NCI-H146 treated with DMSO at 0.1 percent for 48 hours (cell line): Measurements from ENCODE around the gene MCFD2.

Experiments used
- DNase-seq: peaks from one replicate; lab custom pipeline; 2025; ENCODE audit not compliant: unreplicated experiment; lab: John Stamatoyannopoulos, UW

Gene MCFD2

DNA sequence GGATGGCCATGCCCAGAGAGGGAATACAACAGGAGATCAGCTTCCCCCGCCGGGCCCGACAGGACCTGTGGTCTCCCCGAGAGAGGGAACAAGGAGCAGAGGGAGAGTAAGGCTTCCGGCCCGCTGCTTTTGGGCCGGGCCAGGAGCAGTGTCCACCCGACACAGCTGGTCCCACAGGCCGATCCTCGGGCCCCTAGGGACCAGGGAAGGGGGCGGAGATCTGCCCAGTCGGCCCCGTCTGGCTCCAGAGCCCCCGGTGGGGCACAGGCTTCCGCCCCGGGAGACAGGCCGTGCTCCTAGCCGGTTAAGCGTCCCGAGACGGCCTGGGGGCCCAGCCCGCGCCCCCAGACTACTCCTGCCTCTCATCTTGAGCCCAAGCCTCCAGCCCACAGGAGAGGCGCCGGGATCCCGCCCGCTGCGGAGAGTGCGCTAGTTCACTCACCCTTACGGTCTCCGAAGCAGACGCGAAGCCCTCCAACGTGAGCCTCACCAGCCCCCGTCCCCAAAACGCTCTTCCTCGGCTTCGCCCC, at the start of gene MCFD2:
Gene MCFD2 (minus strand): TSS at position 526 of the 530 bp plus-strand sequence. CDS start 6,635 bp downstream, outside the sequence.
- DNase-seq, result no peak

DNA sequence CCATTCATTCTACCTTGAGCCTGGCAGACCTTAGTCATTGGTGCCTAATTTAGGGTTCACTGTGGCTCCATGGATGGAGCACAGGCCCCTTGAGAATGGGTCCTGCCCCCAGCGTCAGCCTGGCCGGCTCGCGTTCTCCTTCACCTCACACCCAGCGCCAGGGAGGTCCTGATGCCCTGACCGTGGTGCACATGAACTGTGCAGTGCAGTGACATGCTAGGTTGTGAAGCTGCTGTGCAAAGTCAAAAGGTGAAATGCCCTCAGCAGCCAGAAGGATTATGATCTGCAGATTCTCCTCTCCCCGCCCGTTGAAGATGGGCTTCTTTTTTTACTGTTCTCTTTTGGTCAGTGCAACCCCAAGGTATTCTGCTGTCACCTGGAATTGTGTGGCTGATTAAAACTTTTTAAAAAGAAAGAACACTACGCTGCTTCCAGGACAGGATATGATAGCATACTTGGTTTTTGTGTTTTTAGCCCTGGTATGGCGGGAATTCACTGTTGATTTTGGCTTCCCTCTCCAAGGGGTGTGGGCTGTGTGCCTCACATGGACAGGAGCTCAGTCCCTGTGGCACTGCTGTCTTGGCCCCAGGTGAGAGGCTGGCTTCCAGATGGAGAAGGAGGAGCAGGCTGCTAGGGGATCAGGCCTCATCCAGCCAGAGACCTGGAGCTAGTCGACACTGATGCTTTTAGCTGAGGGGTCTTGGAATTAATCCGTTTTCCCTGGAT, 49.4 kb upstream of the MCFD2 start:
- no peak for DNase-seq

- no peak for DNase-seq
Measured at GRCh38 chr2:46963941-46964673, 48.5 kb upstream of the MCFD2 start.

DNA sequence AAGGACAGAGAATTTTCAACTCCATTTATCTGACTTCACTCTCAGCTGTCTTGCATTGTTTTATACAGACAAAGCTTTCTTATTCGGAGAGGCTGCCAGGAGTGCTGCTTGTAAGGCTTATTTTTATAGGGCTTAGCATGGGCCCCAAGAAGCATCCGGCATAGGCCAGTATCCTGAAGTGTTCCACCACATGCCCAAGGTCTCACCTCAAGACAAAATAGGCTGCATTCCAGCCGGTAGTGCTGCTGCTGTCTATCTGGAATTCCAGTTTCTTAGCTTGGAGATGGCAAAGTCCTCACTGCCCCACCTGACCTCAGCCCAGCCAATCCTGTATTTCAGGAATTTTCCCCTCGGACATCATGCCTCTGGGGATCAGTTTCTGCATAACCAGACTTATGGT, 47.6 kb upstream of the MCFD2 start:
- DNase-seq, result no peak

DNA sequence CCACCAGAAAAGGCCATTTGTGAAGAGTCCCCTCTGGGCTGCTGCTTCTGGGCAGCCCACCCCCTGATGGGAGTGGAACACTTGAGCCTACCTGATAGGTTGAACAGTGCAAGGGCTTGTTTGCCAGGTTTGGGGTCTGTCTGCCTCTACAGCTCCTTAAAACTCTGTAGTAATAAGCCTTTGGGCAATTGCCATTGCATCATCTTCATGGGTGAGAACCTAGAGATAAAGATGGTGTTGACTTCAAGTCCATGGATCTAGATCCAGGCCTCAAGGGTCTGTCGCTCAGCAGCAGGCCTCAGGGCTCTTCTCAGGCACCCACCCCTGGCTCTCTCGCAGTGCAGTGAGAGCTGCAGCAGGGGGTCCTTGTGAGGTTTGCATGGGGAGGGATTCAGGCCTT, 47.1 kb upstream of the MCFD2 start:
- DNase-seq, result no peak

DNA sequence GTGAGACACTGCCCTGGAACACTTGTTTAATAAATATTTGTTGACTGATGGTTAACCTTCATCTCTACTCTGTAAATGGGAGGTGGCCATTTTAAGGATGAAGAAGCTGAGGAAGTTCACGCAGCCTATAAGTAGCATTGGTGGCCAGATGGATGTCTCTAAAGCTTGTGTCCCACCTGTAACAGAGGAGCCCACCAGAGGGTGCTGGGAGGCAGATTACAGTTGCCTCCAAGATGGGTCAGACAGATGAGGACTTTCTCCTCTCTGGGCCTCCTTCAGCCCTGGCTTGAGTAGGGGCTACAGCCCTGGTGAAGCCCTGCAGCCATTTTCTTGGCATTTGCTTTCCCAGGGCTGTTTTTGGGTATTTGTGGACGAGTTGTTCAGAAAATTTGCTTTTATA, 45.0 kb upstream of the MCFD2 start:
- DNase-seq, result no peak

DNA sequence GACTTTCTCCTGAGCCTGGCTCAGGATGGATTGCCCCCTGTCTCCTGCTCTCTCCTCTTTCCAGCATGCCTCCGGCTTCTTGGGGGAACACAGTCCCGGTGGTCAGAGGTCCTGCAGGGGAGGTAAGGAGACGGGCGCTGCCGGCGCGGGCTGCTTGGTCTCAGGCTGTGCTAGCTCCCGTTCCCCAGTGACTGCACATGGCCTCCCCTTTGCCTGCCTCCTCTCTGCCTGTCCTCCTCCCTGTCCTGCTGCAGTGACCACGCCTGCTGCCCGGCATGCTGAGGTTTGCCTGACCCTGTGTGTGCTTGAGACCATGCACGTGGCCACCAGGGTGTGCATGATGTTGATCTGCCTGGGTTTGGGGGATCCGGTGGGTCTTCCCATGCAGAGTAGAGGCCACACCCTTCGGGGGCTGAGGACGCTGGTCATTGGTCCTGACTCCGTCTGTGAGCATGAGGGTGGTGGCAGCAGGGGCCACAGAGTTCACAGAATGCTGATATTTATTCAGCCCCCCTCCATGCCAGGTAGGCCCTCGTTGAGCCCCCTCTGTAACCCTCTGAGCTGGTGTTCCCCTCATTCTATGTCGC, 42.9 kb upstream of the MCFD2 start:
- no peak for DNase-seq

DNA sequence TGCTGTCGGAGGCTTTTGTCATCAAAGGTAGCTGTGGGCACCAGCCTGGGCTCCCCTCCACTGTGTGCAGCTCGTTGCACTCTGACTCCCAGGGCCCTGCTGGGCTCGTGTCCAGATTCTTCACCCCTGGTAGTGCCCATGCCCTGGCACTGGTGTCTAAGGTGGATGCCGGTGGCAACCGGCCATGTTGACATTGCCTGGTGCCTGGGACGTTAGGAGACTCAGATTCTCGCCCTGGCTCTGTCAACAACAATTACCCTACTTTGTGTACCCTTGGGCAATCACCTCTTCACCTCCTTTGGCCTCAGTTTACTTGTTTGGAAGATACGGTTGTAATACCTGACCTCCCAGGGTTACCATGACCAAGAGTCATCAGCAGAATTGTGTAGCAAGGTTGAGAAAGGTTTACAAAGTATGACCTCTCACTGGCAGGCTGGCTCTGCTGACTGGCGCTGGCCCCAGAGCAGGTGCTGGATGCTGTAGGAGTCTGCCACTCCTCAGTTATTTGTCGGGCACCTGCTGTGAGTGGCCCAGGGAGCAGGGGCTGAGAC, 41.5 kb upstream of the MCFD2 start:
- no peak for DNase-seq

DNA sequence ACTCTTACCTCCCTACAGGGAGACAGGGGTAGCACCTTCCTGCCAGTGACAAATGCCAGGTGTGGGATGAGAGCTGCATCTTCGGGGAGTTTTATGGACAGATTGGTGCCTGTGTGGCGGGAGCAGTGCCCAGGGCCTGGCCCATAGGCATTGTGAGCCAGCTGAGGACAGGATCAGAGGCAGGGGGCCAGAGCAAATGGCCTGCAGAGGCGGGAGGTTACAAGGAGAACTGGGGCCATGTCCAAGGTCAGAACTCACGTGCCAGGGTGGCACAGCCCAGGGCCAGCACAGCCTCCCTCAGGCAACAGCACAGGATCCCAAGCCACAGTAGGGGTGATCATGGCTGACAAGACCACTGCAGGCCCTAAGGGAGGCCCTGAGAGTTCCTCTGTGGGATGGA, 40.2 kb upstream of the MCFD2 start:
- no peak for DNase-seq

- DNase-seq, result no peak
Measured at GRCh38 chr2:46954951-46955571, 39.5 kb upstream of the MCFD2 start.

- DNase-seq, result no peak
Measured at GRCh38 chr2:46952171-46952570, 36.6 kb upstream of the MCFD2 start.

DNA sequence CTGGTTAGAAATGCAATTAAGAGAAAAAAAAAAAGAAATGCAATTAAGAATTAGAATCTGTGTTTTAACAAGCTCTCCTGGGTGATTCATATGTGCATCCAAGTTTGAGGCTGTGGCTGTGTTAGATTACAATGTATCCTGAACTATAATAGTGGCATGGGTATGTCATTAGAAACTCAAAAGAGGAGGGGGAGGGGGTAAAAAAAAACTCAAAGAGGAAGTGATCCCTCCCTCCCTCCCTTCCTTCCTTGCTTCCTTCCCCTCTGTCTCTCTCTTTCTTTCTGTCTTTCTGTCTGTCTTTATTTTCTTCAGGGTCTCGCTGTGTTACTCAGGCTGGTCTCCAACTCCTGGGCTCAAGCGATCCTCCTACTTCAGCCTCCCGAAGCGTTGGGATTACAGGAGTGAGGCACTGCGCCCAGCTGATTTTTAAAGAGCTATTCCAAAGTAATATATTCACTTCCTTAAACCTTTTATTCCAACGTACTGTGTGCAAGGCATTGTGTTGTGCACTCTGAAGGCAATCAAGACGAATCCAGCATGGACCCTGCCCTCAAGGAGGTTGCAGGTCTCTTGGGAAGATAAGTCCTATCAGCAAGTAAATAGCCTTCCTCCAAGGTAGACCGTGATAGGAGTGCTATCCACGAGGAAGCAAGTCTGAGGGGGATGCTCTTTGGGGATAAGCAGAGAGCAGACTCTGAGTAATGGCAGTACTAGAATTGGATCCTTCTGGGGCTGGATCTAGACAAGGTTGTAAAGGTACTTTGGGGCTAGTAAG, 35.9 kb upstream of the MCFD2 start:
- no peak for DNase-seq

GRCh38 chr2:46950314-46950713, 34.7 kb upstream of the MCFD2 start:
- no peak for DNase-seq

DNA sequence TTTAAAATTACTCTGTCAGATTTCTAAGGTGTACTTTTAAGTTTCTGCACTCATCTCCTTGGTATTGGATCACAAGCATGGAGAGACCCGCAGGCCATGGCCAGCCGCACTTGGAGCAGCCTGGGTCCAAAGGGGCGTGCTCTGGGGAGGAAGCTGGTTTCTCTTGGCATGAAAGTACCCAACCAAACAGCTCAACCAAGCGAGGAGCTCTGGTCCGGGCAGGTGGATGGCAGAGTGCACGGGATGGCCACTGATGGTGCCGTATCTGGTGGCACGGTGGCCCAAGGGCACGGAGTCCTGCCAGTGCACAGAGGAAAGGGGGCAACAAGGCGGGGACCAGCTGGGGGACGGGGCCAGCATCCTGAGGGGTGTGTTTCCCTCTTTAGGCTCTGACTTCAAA, 32.2 kb upstream of the MCFD2 start:
- DNase-seq, result no peak

GRCh38 chr2:46945671-46946070, 30.1 kb upstream of the MCFD2 start:
- DNase-seq, result no peak

- no peak for DNase-seq
Measured at GRCh38 chr2:46943881-46944798, 28.5 kb upstream of the MCFD2 start.

DNA sequence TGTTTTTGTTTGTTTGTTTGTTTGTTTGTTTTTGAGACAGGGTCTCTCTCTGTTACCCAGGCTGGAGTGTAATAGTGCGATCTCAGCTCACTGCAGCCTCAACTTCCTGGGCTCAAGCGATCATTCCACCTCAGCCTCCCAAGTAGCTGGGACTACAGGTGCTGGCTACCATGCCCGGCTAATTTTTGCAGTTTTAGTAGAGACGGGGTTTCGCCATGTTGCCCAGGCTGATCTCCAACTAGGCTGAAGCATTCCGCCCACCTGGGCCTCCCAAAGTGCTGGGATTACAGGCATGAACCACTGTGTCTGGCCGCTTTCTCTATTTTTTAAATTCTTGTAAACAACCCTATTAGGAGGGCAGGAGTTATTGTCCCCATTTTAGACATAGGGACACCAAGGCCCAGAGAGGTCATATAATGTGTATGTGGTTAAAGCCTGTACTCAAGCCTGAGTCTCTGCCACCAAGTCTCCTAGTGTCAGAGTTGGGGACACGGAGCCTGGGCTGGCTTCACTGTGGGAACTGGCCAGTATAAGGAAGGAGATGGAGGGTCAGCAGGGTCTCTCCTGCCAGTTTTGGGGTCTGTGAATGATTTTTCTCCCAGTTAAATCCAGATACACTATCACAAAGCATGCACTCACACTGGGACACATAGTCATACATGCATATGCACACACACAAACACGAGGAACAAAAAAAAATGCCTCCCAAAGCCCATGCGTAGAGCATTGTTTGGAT, 27.5 kb upstream of the MCFD2 start:
- DNase-seq, result no peak

DNA sequence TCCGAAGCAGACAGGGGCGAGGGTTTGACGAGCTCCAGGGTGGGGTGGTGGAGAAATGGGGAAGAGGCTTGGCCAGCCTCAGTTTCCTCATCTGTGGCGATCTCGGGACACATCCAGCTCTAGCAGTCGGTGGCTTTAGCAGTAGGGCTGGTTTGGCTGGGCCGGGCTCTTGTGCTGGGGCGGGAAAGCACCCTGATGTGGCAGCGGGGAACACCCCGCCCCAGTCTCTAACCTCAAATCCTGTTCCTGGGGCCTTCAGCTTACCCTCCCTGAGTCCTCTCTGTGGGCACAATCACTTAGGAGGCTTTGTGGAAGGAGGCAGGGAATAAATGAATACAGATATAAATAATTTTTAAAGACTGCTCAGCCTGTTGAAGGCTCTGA, 26.5 kb upstream of the MCFD2 start:
- peak; percentile 6 for DNase-seq
